ENCODE measurements around the gene FAM184A.
A peak's percentile ranks its signal among the peaks of the same experiment; 100 is the strongest.
"Not testable (repeated sequence)": the region's sequence is repeated elsewhere in the genome, so short reads cannot be mapped to it uniquely, and the experiment has no call there.

The FAM184A gene

GRCh38 chr6:119052292-119052889, 26.1 kb downstream of the FAM184A start:
- DNase-seq (ENCODE audit: low spot score) = peak; percentile 2

GRCh38 chr6:119044255-119044654, 34.2 kb downstream of the FAM184A start:
- no peak for DNase-seq (ENCODE audit: low spot score)

GRCh38 chr6:119043783-119044182, 34.7 kb downstream of the FAM184A start:
- no peak for DNase-seq (ENCODE audit: low spot score)

DNA sequence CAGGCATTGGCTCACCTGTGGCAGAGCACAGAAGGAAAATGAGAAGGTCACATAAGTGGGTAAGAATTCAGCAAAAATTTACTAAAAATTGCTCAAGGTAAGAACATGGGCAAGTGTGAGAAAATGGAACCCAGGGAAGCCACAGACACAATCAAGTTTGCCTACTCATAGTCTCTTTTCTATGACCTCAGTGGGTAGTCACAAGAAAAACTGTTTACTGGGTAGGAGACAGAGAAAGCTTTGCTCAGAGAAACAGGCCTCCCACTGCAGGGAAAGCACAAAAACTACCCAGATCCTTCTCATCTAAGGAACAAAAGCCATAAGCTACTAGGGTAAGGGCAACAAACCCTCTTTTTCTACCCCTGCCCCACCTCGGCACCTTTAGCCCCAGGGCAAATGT, 35.2 kb downstream of the FAM184A start:
- no peak for DNase-seq (ENCODE audit: low spot score)

- no peak for DNase-seq (ENCODE audit: low spot score)
Measured at GRCh38 chr6:119040636-119041035, 37.8 kb downstream of the FAM184A start.

- no peak for DNase-seq (ENCODE audit: low spot score)
Measured at GRCh38 chr6:119040229-119040628, 38.2 kb downstream of the FAM184A start.

DNA sequence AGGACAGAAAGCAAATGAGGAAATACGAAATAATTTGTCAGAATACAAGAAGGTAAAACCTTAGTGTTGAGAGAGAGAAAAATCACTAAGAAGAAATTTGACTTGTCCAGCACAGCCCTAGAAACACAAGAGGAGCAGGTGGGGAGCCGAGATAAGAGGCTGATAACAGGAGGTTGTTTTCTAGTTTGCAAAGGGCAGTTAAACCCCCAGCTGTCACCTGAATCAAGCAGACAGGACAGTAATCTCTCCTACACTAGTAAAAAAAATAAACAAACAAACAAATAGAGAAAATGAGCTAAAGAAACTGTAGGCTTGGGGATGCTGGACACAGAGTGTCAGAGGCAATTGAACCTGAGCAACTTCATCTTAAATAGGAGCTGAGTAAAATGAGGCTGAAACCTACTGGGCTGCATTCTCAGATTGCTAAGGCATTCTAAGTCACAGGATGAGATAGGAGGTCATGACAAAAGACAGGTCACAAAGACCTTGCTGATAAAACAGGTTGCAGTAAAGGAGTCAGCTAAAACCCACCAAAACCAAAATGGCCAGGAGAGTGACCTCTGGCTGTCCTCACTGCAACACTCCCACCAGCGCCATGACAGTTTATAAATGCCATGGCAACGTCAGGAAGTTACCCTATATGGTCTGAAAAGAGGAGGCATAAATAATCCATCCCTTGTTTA, 40.4 kb downstream of the FAM184A start:
- DNase-seq (ENCODE audit: low spot score) = no peak

DNA sequence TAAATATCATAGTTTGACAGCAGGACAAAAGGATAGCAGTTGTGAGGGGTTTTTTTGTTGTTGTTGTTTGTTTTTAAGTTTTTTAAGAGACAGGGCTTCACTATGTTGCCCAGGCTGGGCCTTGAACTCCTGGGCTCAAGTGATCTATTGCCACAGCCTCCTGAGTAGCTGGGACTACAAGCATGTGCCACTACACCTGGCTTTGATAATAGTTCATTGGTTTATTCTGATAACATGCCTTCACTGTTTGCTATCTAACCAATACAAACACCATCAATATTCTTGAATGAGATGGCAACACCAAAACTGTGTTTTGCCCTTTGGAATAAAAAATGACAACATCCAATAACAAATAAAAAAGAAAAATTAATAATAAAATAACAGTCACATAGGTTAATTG, 41.2 kb downstream of the FAM184A start:
- DNase-seq (ENCODE audit: low spot score) = no peak

GRCh38 chr6:119036081-119036480, 42.4 kb downstream of the FAM184A start:
- DNase-seq (ENCODE audit: low spot score) = no peak

DNA sequence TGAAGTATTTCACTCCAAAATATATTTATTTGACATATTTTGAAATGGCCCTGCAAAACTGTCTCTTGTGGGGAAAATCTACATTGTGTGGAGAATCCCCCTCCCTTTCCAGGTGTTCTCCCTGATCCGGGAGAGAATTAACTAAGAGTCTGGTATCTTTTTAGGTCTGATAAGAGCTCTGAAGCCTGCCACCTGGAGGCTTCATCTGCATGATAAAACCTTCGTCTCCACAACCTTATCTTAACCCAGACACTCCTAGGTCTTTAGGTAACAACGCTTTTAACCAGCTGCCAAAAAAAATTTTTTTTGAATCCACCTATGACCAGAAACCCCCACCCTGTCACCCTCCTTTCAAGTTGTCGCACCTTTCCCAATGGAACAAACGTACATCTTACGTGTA, 43.0 kb downstream of the FAM184A start:
- no peak for DNase-seq (ENCODE audit: low spot score)

DNA sequence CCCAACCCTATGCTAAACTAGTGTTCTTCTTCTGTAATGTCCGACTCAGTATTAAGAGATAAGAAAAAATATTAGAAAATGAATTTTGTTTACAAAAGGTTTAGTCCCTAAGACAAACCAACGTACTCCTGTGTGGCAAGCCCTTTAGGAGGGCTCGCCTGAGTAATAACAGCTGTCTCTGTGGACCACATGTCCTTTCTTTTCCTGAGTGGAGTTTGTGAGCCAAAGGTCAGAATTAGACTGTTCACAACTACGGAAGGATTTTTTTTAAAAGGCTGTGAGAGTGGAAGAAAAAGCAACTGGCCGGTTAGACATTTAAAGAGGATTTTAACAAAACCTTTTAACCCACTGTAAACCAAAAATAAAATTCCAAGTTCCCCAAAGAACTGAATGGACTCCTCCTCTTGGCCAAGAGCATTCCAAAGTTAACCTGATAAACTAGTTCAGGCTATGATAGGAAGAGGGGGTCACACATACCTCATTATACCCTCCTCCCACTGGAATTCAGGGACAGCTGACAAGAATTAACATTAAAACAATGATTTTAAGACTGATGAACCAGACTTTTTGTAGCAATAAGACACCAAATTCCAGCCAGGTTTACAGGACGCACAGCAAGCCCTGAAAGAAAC, 43.5 kb downstream of the FAM184A start:
- no peak for DNase-seq (ENCODE audit: low spot score)

GRCh38 chr6:119032428-119032827, 46.0 kb downstream of the FAM184A start:
- DNase-seq (ENCODE audit: low spot score) = no peak

GRCh38 chr6:119030759-119031158, 47.7 kb downstream of the FAM184A start:
- no peak for DNase-seq (ENCODE audit: low spot score)

GRCh38 chr6:119028091-119028490, 50.4 kb downstream of the FAM184A start:
- DNase-seq (ENCODE audit: low spot score) = no peak

- DNase-seq (ENCODE audit: low spot score) = no peak
Measured at GRCh38 chr6:119027465-119027864, 51.0 kb downstream of the FAM184A start.

- DNase-seq (ENCODE audit: low spot score) = no peak
Measured at GRCh38 chr6:119026822-119027221, 51.6 kb downstream of the FAM184A start.

DNA sequence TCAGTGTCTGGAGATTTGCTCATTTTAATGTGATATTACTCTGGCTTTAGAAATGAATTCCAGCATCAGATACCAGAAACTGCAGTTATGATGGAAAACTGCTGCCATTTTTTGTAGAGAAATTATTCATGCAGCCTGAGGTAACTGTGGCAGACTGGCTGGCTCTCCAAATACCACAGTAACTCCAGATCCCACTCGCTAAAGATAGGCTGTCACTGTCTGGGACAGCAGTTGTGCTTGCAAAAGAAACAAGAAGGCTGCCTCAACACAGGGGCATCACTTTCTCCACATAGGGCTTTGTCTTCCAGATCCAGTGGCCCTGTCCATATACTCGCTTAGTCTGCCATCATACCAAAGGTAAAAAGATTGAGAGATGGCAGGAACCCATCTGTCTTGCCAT, 52.7 kb downstream of the FAM184A start:
- no peak for DNase-seq (ENCODE audit: low spot score)

DNA sequence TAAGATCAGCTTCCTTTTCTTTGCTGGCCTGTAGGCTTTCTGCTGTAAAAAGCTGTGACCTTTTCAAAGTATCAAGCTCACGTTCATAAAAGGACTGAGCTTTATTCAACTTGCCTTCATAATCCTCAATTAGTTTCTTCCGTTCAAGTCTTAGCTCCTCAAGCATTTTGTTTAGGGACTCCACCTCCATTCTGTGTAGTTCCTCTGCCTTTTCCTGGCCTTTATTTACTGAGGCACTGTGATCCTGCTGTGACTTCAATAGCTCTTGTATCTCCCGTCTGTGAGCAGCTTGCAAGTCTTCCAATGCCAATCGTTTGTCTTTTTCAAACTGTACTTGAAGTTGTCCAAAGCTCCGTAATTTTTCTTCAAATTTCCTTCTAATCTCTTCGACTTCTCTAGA, 54.4 kb downstream of the FAM184A start:
- DNase-seq (ENCODE audit: low spot score) = no peak

GRCh38 chr6:119022796-119023195, 55.7 kb downstream of the FAM184A start:
- DNase-seq (ENCODE audit: low spot score) = no peak

DNA sequence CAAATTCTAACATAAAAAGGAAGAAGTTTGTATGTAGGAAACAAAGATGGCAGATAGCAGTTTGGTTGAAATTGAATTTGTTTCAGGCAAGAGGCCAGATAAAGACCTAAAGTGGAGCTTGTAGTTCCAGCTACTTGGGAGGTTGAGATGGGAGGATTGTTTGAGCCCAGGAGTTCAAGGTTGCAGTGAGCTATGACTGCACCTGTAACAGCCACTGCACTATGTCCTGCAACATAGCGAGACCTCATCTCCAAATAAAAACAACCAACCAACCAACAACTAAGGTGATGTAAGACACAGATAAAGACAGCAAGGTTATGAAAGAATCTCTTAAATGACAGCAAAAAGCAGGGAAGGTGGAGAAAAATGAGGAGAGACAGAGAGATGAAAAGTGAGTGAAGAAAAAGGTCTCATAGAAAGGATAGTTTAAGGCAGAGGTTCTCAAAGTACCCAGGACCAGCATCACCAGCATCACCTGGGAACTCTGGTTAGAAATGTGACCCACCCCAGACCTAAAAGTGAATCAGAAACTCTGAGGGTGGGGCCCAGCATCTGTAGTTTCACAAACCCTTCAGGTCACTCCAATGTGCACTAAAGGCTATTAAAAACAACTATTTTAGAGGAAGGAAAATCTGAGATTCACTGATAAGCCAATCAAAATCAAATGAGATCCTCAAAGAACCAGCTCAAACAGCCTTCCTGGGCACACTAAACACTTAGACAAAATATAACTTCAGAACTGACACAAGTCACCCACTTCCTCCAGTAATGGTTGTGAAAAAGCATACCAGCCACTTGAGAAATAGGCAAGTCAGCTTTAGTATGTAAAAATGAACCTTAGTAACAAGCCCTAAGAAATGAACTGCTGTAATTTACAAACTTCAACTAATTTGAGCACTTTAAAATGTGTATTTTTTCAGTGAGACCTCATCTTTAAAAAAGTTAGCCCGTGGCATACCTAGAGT, 57.6 kb downstream of the FAM184A start:
- no peak for DNase-seq (ENCODE audit: low spot score)

DNA sequence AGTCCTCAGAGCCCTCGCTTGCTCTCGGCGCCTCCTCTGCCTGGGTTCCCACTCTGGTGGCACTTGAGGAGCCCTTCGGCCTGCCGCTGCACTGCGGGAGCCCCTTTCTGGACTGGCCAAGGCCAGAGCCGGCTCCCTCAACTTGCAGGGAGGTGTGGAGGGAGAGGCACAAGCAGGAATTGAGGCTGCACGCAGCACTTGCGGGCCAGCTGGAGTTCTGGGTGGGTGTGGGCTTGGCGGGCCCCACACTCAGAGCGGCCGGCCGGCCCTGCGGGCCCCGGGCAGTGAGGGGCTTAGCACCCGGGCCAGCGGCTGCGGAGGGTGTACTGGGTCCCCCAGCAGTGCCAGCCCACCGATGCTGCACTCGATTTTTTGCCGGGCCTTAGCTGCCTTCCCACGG, 63.3 kb downstream of the FAM184A start:
- DNase-seq (ENCODE audit: low spot score) = not testable (repeated sequence)

DNA sequence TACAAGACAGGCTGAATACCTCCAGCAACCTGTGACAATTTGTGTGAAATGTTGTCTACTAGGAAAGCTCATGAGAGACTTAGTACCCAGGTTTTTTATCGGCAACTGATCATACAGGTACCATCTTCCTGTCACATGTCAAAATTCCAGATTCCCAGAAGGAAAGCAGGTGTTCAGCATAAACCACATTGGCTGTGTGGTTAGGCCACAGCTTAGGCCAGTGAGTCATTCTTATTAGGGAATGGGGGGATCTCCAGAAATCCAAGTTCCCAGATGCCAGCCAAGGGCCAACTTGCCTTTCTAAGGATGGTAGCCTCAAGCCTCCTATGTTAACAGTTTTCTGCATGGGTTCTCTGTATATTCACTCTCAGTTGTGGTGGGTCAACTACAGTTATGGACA, 65.9 kb downstream of the FAM184A start:
- peak; percentile 59 for DNase-seq (ENCODE audit: low spot score)
